ENCODE results near the gene PTPRM. TPM values are rescaled to one million over a fixed set of nuclear protein-coding genes. Genes with fewer than 3 reads are reported as not detected.
A peak's percentile ranks its signal among the peaks of the same experiment; 100 is the strongest.

The PTPRM gene
- total RNA-seq, 4 donors from 2014 or later: 62.7 to 94.0 (median 76.0) TPM

GRCh38 chr18:7813131-7813530 lies 246.0 kb downstream of the PTPRM start:
- no peak for DNase-seq (ENCODE audit: extremely low spot score)
- Histone ChIP-seq H3K27ac (replicated peaks in 1 of 4) (peak overlapping the region in 2 of 4 donors; percentile 2 to 10), H3K36me3 (no peaks in the 10 kb centered on the region), H3K27me3 (no peaks in the 10 kb centered on the region), H3K4me3 (no peak overlapping the region), H3K9me3 (peaks cover 0 to 12% (median 7%) of the 10 kb centered on the region in 4 donors), H3K4me1 (peaks cover 22 to 60% (median 33%) of the 10 kb centered on the region in 4 donors)
- WGBS: 75% methylated on average over 5 of the region's 5 CpGs
- intact Hi-C loops (cut with DNase I): loop anchor here (10.0 kb wide), 1 partner anchor 362 kb away; no protein-coding TSS in a partner anchor
- TF ChIP-seq CTCF (IDR thresholded peaks at IDR 0.05) (no peak), POLR2AphosphoS5 (IDR thresholded peaks at IDR 0.05) (no peak), POLR2A (IDR thresholded peaks at IDR 0.05; ENCODE audit: low read depth) (no peak), EP300 (IDR thresholded peaks at IDR 0.05) (no peak)

- no peaks in the 10 kb centered on the region for H3K36me3 ChIP-seq
- intact Hi-C loops (cut with DNase I): loop anchor here (10.0 kb wide), 1 partner anchor 360 kb away; no protein-coding TSS in a partner anchor
- H3K4me3 ChIP-seq: no peak overlapping the region
- H3K27me3 ChIP-seq: no peaks in the 10 kb centered on the region
- peaks cover 22 to 46% (median 33%) of the 10 kb centered on the region in 4 donors for H3K4me1 ChIP-seq
- H3K9me3 ChIP-seq: peaks cover 0 to 12% (median 7%) of the 10 kb centered on the region in 4 donors
- DNase-seq (ENCODE audit: extremely low spot score): no peak
- H3K27ac ChIP-seq (replicated peaks in 1 of 4): no peak overlapping the region
- TF ChIP-seq POLR2A (IDR thresholded peaks at IDR 0.05; ENCODE audit: low read depth) (no peak), EP300 (IDR thresholded peaks at IDR 0.05) (no peak), POLR2AphosphoS5 (IDR thresholded peaks at IDR 0.05) (no peak), CTCF (IDR thresholded peaks at IDR 0.05) (no peak)
- 95% methylated on average over 5 of the region's 5 CpGs for WGBS
Observed at GRCh38 chr18:7814754-7815315, 247.7 kb downstream of the PTPRM start.

GRCh38 chr18:7815787-7816186 lies 248.7 kb downstream of the PTPRM start:
- Histone ChIP-seq H3K4me3 (no peak overlapping the region), H3K27me3 (no peaks in the 10 kb centered on the region), H3K36me3 (no peaks in the 10 kb centered on the region), H3K9me3 (peaks cover 0 to 12% (median 7%) of the 10 kb centered on the region in 4 donors), H3K4me1 (peaks cover 25 to 42% (median 36%) of the 10 kb centered on the region in 4 donors), H3K27ac (replicated peaks in 1 of 4) (no peak overlapping the region)
- no peak for DNase-seq (ENCODE audit: extremely low spot score)
- intact Hi-C loops (cut with DNase I): loop anchor here (10.0 kb wide), 1 partner anchor 359 kb away; no protein-coding TSS in a partner anchor
- 91% methylated on average over 2 of the region's 2 CpGs for WGBS
- TF ChIP-seq CTCF (IDR thresholded peaks at IDR 0.05) (no peak), POLR2A (IDR thresholded peaks at IDR 0.05; ENCODE audit: low read depth) (no peak), EP300 (IDR thresholded peaks at IDR 0.05) (no peak), POLR2AphosphoS5 (IDR thresholded peaks at IDR 0.05) (no peak)

- Histone ChIP-seq H3K36me3 (no peaks in the 10 kb centered on the region), H3K27ac (replicated peaks in 1 of 4) (no peak overlapping the region), H3K4me3 (no peak overlapping the region), H3K9me3 (peaks cover 0 to 12% (median 7%) of the 10 kb centered on the region in 4 donors), H3K4me1 (peaks cover 28 to 42% (median 37%) of the 10 kb centered on the region in 4 donors), H3K27me3 (no peaks in the 10 kb centered on the region)
- WGBS: 53% methylated on average over 8 of the region's 8 CpGs
- no peak for TF ChIP-seq POLR2A (IDR thresholded peaks at IDR 0.05; ENCODE audit: low read depth)
- no peak for TF ChIP-seq POLR2AphosphoS5 (IDR thresholded peaks at IDR 0.05)
- TF ChIP-seq CTCF (IDR thresholded peaks at IDR 0.05): no peak
- no peak for TF ChIP-seq EP300 (IDR thresholded peaks at IDR 0.05)
- intact Hi-C loops (cut with DNase I): loop anchor here (10.0 kb wide), 1 partner anchor 357 kb away; no protein-coding TSS in a partner anchor
- no peak for DNase-seq (ENCODE audit: extremely low spot score)
Observed at GRCh38 chr18:7817575-7818230, 250.6 kb downstream of the PTPRM start.

Measured in esophagus muscularis mucosa (tissue), 4 donors.